GM21367 (cell line): ENCODE data around the gene PPP1R26.
"Not testable (repeated sequence)": the region's sequence is repeated elsewhere in the genome, so short reads cannot be mapped to it uniquely, and the experiment has no call there.

Experiments used
- ATAC-seq: cut with Tn5 transposase; IDR thresholded peaks from one replicate; pipeline ENCODE4 v1.9.1; 2021; ENCODE audit not compliant: unreplicated experiment

Gene PPP1R26

GRCh38 chr9:135519179-135519971 lies 39.8 kb downstream of the PPP1R26 start:
- ATAC-seq = no peak

GRCh38 chr9:135520916-135521607 lies 41.5 kb downstream of the PPP1R26 start, which contains the start of gene LCN1:
LCN1 (plus strand) TSS chr9:135521440; CDS start chr9:135521498, 58 bp downstream.
- no peak for ATAC-seq

GRCh38 chr9:135521608-135522095 lies 42.1 kb downstream of the PPP1R26 start:
- ATAC-seq = no peak

- no peak for ATAC-seq
Measured at GRCh38 chr9:135522137-135522877, 42.7 kb downstream of the PPP1R26 start.

GRCh38 chr9:135522931-135523330 lies 43.3 kb downstream of the PPP1R26 start:
- no peak for ATAC-seq

GRCh38 chr9:135523521-135524129 lies 44.0 kb downstream of the PPP1R26 start:
- ATAC-seq = no peak

- ATAC-seq = no peak
Measured at GRCh38 chr9:135524130-135524861, 44.7 kb downstream of the PPP1R26 start.

- no peak for ATAC-seq
Measured at GRCh38 chr9:135525241-135526088, 45.9 kb downstream of the PPP1R26 start.

GRCh38 chr9:135526089-135526729 lies 46.6 kb downstream of the PPP1R26 start:
- ATAC-seq = no peak

GRCh38 chr9:135526730-135527571 lies 47.4 kb downstream of the PPP1R26 start:
- ATAC-seq = no peak

GRCh38 chr9:135528842-135529435 lies 49.4 kb downstream of the PPP1R26 start:
- ATAC-seq = not testable (repeated sequence)

- ATAC-seq = no peak
Measured at GRCh38 chr9:135530146-135530545, 50.6 kb downstream of the PPP1R26 start.

- no peak for ATAC-seq
Measured at GRCh38 chr9:135531096-135531495, 51.5 kb downstream of the PPP1R26 start.

GRCh38 chr9:135533113-135533512 lies 53.5 kb downstream of the PPP1R26 start:
- ATAC-seq = no peak

GRCh38 chr9:135533674-135534073 lies 54.1 kb downstream of the PPP1R26 start:
- no peak for ATAC-seq

- not testable (repeated sequence) for ATAC-seq
Measured at GRCh38 chr9:135534192-135534711, 54.7 kb downstream of the PPP1R26 start.

- not testable (repeated sequence) for ATAC-seq
Measured at GRCh38 chr9:135534826-135535225, 55.2 kb downstream of the PPP1R26 start.
